ENCODE measurements around the gene EVC.

DNA sequence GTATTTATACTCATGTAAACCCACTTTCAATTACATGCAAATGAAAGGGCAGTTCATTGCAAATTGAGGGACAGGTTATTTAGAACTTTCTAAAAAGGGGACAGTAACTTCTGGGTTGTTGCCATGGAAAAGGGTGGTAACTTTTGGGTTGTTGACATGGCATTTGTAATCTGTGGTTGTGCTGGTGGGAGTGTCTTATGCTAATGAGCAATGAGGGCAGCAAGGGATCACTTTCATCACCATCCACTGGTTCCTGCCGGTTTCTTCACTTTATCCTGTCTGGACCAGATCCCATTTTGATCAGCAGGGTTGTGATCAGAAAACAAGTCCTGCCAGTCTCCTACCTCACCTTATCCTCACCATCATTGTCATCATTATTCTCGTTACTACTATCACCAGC, 32.0 kb downstream of the EVC start:
- TF ChIP-seq, protein P1, sequence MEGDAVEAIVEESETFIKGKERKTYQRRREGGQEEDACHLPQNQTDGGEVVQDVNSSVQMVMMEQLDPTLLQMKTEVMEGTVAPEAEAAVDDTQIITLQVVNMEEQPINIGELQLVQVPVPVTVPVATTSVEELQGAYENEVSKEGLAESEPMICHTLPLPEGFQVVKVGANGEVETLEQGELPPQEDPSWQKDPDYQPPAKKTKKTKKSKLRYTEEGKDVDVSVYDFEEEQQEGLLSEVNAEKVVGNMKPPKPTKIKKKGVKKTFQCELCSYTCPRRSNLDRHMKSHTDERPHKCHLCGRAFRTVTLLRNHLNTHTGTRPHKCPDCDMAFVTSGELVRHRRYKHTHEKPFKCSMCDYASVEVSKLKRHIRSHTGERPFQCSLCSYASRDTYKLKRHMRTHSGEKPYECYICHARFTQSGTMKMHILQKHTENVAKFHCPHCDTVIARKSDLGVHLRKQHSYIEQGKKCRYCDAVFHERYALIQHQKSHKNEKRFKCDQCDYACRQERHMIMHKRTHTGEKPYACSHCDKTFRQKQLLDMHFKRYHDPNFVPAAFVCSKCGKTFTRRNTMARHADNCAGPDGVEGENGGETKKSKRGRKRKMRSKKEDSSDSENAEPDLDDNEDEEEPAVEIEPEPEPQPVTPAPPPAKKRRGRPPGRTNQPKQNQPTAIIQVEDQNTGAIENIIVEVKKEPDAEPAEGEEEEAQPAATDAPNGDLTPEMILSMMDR (IDR thresholded peaks at IDR 0.05; ENCODE audit: low read depth, low read length): no peak
- TF ChIP-seq EZH2phosphoT487 (IDR thresholded peaks at IDR 0.05; ENCODE audit: low read depth): no peak

Measured in OCI-LY3 (cell line).